ENCODE data around the gene PAQR9.

PAQR9 gene

GRCh38 chr3:142913432-142913831, 50.0 kb downstream of the PAQR9 start:
- DNase-seq: no peak

- DNase-seq: no peak
Observed at GRCh38 chr3:142912402-142913172, 50.9 kb downstream of the PAQR9 start.

Data from NK-92 treated with Interleukin-12 subunit alpha and Interleukin-12 subunit beta, amount 100 ng/mL, for 24 hours (cell line).